Measurements from ENCODE around the gene HSPA4L.
A peak's percentile ranks its signal among the peaks of the same experiment; 100 is the strongest.

The HSPA4L gene

GRCh38 chr4:127868196-127868595 is 86.1 kb downstream of the HSPA4L start:
- Mint-ChIP-seq H3K4me1 (ENCODE audit: low read depth) (peaks cover 8% of the 10 kb centered on the region), H3K9me3 (peaks cover 8% of the 10 kb centered on the region), H3K4me3 (no peak overlapping the region), H3K27ac (no peak overlapping the region), H3K27me3 (ENCODE audit: low read depth) (no peaks in the 10 kb centered on the region), H3K36me3 (ENCODE audit: low read depth) (no peaks in the 10 kb centered on the region)
- DNase-seq (ENCODE audit: low spot score): no peak

GRCh38 chr4:127870281-127870680 is 88.2 kb downstream of the HSPA4L start:
- H3K27me3 Mint-ChIP-seq (ENCODE audit: low read depth): no peaks in the 10 kb centered on the region
- H3K4me3 Mint-ChIP-seq: no peak overlapping the region
- no peak overlapping the region for H3K27ac Mint-ChIP-seq
- H3K9me3 Mint-ChIP-seq: peaks cover 5% of the 10 kb centered on the region
- peaks cover 4% of the 10 kb centered on the region for H3K36me3 Mint-ChIP-seq (ENCODE audit: low read depth)
- peaks cover 8% of the 10 kb centered on the region for H3K4me1 Mint-ChIP-seq (ENCODE audit: low read depth)
- no peak for DNase-seq (ENCODE audit: low spot score)

GRCh38 chr4:127870688-127871087 is 88.6 kb downstream of the HSPA4L start:
- Mint-ChIP-seq H3K27ac (no peak overlapping the region), H3K4me1 (ENCODE audit: low read depth) (peaks cover 8% of the 10 kb centered on the region), H3K4me3 (no peak overlapping the region), H3K9me3 (peaks cover 5% of the 10 kb centered on the region), H3K27me3 (ENCODE audit: low read depth) (no peaks in the 10 kb centered on the region), H3K36me3 (ENCODE audit: low read depth) (peaks cover 7% of the 10 kb centered on the region)
- DNase-seq (ENCODE audit: low spot score): no peak

GRCh38 chr4:127875791-127876190 is 93.7 kb downstream of the HSPA4L start:
- peaks cover 11% of the 10 kb centered on the region for H3K36me3 Mint-ChIP-seq (ENCODE audit: low read depth)

GRCh38 chr4:127880763-127881562 is 98.8 kb downstream of the HSPA4L start, which contains the start of gene PLK4:
PLK4 (plus strand) TSS chr4:127880893; CDS start chr4:127881135, 242 bp downstream.
- H3K4me3 Mint-ChIP-seq: peak within 1 kb of the TSS; percentile 99
- H3K27me3 Mint-ChIP-seq (ENCODE audit: low read depth): peaks cover 3% of the 10 kb centered on the region
- peaks cover 32% of the 10 kb centered on the region for H3K36me3 Mint-ChIP-seq (ENCODE audit: low read depth)
- no peaks in the 10 kb centered on the region for H3K9me3 Mint-ChIP-seq
- peak; percentile 98 for DNase-seq (ENCODE audit: low spot score)
- peak within 1 kb of the TSS; percentile 97 for H3K27ac Mint-ChIP-seq
- peaks cover 29% of the 10 kb centered on the region for H3K4me1 Mint-ChIP-seq (ENCODE audit: low read depth)

More at GRCh38 chr4:127875791-127876190, 93.7 kb downstream of the HSPA4L start:
- Mint-ChIP-seq H3K9me3 (no peaks in the 10 kb centered on the region), H3K27me3 (ENCODE audit: low read depth) (peaks cover 3% of the 10 kb centered on the region), H3K27ac (no peak overlapping the region), H3K4me3 (no peak overlapping the region), H3K4me1 (ENCODE audit: low read depth) (peaks cover 19% of the 10 kb centered on the region)
- no peak for DNase-seq (ENCODE audit: low spot score)

- Mint-ChIP-seq H3K4me1 (ENCODE audit: low read depth) (peaks cover 31% of the 10 kb centered on the region), H3K27me3 (ENCODE audit: low read depth) (peaks cover 3% of the 10 kb centered on the region), H3K9me3 (no peaks in the 10 kb centered on the region), H3K27ac (peak overlapping the region; percentile 97), H3K4me3 (peak overlapping the region; percentile 99), H3K36me3 (ENCODE audit: low read depth) (peaks cover 37% of the 10 kb centered on the region)
- DNase-seq (ENCODE audit: low spot score): no peak
These were observed 99.4 kb downstream of the HSPA4L start for GRCh38 chr4:127881563-127881864.

DNA sequence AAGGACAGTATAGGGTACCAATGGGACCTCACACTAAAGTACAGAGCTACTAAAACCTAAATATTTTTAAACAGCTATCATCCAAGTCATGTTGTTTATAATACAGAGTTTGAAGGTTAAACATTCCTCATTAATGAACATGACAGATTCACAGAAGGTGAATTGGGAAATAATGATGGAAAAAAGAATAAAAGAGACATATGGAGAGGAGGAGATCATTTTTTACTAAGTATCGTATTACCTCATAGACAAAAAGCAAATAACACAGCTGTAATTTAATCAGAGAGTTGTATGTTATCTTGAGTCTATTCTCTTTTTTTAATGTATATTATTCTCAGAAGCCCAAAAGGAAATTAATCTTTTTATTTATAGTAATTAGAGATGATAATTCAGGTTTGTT is 106.4 kb downstream of the HSPA4L start:
- Mint-ChIP-seq H3K27me3 (ENCODE audit: low read depth) (no peaks in the 10 kb centered on the region), H3K27ac (no peak overlapping the region), H3K9me3 (no peaks in the 10 kb centered on the region), H3K4me1 (ENCODE audit: low read depth) (peaks cover 30% of the 10 kb centered on the region), H3K36me3 (ENCODE audit: low read depth) (peaks cover 65% of the 10 kb centered on the region), H3K4me3 (peak overlapping the region; percentile 34)
- no peak for DNase-seq (ENCODE audit: low spot score)

DNA sequence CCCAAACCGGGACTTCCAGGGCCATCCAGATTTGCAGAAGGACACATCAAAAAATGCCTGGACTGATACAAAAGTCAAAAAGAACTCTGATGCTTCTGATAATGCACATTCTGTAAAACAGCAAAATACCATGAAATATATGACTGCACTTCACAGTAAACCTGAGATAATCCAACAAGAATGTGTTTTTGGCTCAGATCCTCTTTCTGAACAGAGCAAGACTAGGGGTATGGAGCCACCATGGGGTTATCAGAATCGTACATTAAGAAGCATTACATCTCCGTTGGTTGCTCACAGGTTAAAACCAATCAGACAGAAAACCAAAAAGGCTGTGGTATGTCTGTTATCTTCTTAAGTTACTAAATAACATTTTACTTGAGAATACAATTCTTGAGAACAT is 107.8 kb downstream of the HSPA4L start:
- peaks cover 33% of the 10 kb centered on the region for H3K4me1 Mint-ChIP-seq (ENCODE audit: low read depth)
- peaks cover 64% of the 10 kb centered on the region for H3K36me3 Mint-ChIP-seq (ENCODE audit: low read depth)
- H3K9me3 Mint-ChIP-seq: no peaks in the 10 kb centered on the region
- H3K4me3 Mint-ChIP-seq: no peak overlapping the region
- no peak overlapping the region for H3K27ac Mint-ChIP-seq
- no peaks in the 10 kb centered on the region for H3K27me3 Mint-ChIP-seq (ENCODE audit: low read depth)
- no peak for DNase-seq (ENCODE audit: low spot score)
